ENCODE results near the gene NFAM1. TPM values are rescaled to one million over a fixed set of nuclear protein-coding genes. Genes with fewer than 3 reads are reported as not detected.

The NFAM1 gene
- total and polyA plus RNA-seq, 2 experiments from 2014 or later: not detected

GRCh38 chr22:42347281-42347824 lies 84.8 kb downstream of the NFAM1 start:
- Histone ChIP-seq H3K4me3 (no peak overlapping the region), H3K9ac (no peak overlapping the region), H3K36me3 (ENCODE audit: low read depth) (no peaks in the 10 kb centered on the region), H3K79me2 (ENCODE audit: insufficient read depth) (no peaks in the 10 kb centered on the region), H3K9me2 (ENCODE audit: insufficient read depth) (no peaks in the 10 kb centered on the region), H4K20me1 (ENCODE audit: insufficient read depth) (no peaks in the 10 kb centered on the region), H3K27me3 (replicated peaks; ENCODE audit: insufficient read depth) (no peaks in the 10 kb centered on the region), H3K4me1 (ENCODE audit: insufficient read depth) (no peaks in the 10 kb centered on the region), H3K4me2 (ENCODE audit: unreplicated experiment) (no peak overlapping the region), H3K27ac (no peak overlapping the region), H3F3A (ENCODE audit: insufficient read depth) (no peaks in the 10 kb centered on the region), H3K9me3 (ENCODE audit: low read depth) (no peaks in the 10 kb centered on the region), H2AFZ (no peak overlapping the region)
- in situ Hi-C loops (cut with MboI): no loop called here
- DNase-seq: no peak
- 77 to 79% methylated on average over 21 to 27 of the region's 27 CpGs for WGBS, 2 experiments (ENCODE audit: low coverage in 1 of 2, low lambda C conversion rate in 2 of 2, missing lambda C conversion rate in 2 of 2)
- no peak for TF ChIP-seq EZH2 (IDR thresholded peaks at IDR 0.05; ENCODE audit: insufficient read depth, poor library complexity, severe bottlenecking)
- no peak for TF ChIP-seq EZH2phosphoT487 (IDR thresholded peaks at IDR 0.05; ENCODE audit: insufficient read depth, low read depth)

- H4K20me1 ChIP-seq (ENCODE audit: insufficient read depth): no peaks in the 10 kb centered on the region
- H3K4me3 ChIP-seq: no peak overlapping the region
- TF ChIP-seq EZH2phosphoT487 (IDR thresholded peaks at IDR 0.05; ENCODE audit: insufficient read depth, low read depth): no peak
- TF ChIP-seq EZH2 (IDR thresholded peaks at IDR 0.05; ENCODE audit: insufficient read depth, poor library complexity, severe bottlenecking): no peak
- no peak for DNase-seq
- H3K79me2 ChIP-seq (ENCODE audit: insufficient read depth): no peaks in the 10 kb centered on the region
- no peaks in the 10 kb centered on the region for H3K9me3 ChIP-seq (ENCODE audit: low read depth)
- 68 to 77% methylated on average over 8 of the region's 8 CpGs for WGBS, 2 experiments (ENCODE audit: low coverage in 1 of 2, low lambda C conversion rate in 2 of 2, missing lambda C conversion rate in 2 of 2)
- H3K9me2 ChIP-seq (ENCODE audit: insufficient read depth): no peaks in the 10 kb centered on the region
- no peaks in the 10 kb centered on the region for H3K4me1 ChIP-seq (ENCODE audit: insufficient read depth)
- H2AFZ ChIP-seq: no peak overlapping the region
- no peak overlapping the region for H3K4me2 ChIP-seq (ENCODE audit: unreplicated experiment)
- no peak overlapping the region for H3K27ac ChIP-seq
- no peak overlapping the region for H3K9ac ChIP-seq
- no peaks in the 10 kb centered on the region for H3K27me3 ChIP-seq (replicated peaks; ENCODE audit: insufficient read depth)
- H3F3A ChIP-seq (ENCODE audit: insufficient read depth): no peaks in the 10 kb centered on the region
- no peaks in the 10 kb centered on the region for H3K36me3 ChIP-seq (ENCODE audit: low read depth)
- in situ Hi-C loops (cut with MboI): no loop called here
Measured at GRCh38 chr22:42346722-42347121, 85.5 kb downstream of the NFAM1 start.

GRCh38 chr22:42345458-42345857 lies 86.7 kb downstream of the NFAM1 start:
- H3K27me3 ChIP-seq (replicated peaks; ENCODE audit: insufficient read depth): no peaks in the 10 kb centered on the region
- H3K27ac ChIP-seq: no peak overlapping the region
- H4K20me1 ChIP-seq (ENCODE audit: insufficient read depth): no peaks in the 10 kb centered on the region
- no peak overlapping the region for H2AFZ ChIP-seq
- no peak overlapping the region for H3K4me3 ChIP-seq
- H3K79me2 ChIP-seq (ENCODE audit: insufficient read depth): no peaks in the 10 kb centered on the region
- no peaks in the 10 kb centered on the region for H3K4me1 ChIP-seq (ENCODE audit: insufficient read depth)
- H3K36me3 ChIP-seq (ENCODE audit: low read depth): no peaks in the 10 kb centered on the region
- TF ChIP-seq EZH2phosphoT487 (IDR thresholded peaks at IDR 0.05; ENCODE audit: insufficient read depth, low read depth): no peak
- no peak for TF ChIP-seq EZH2 (IDR thresholded peaks at IDR 0.05; ENCODE audit: insufficient read depth, poor library complexity, severe bottlenecking)
- no peak overlapping the region for H3K4me2 ChIP-seq (ENCODE audit: unreplicated experiment)
- no peaks in the 10 kb centered on the region for H3K9me2 ChIP-seq (ENCODE audit: insufficient read depth)
- no peaks in the 10 kb centered on the region for H3F3A ChIP-seq (ENCODE audit: insufficient read depth)
- DNase-seq: no peak
- H3K9ac ChIP-seq: no peak overlapping the region
- 95 to 96% methylated on average over 4 of the region's 4 CpGs for WGBS, 2 experiments (ENCODE audit: low coverage in 1 of 2, low lambda C conversion rate in 2 of 2, missing lambda C conversion rate in 2 of 2)
- no peaks in the 10 kb centered on the region for H3K9me3 ChIP-seq (ENCODE audit: low read depth)
- in situ Hi-C loops (cut with MboI): no loop called here

- Histone ChIP-seq H2AFZ (peak overlapping the region; percentile 68), H3K4me1 (ENCODE audit: insufficient read depth) (no peaks in the 10 kb centered on the region), H3K27me3 (replicated peaks; ENCODE audit: insufficient read depth) (no peaks in the 10 kb centered on the region), H3K9me3 (ENCODE audit: low read depth) (no peaks in the 10 kb centered on the region), H3K79me2 (ENCODE audit: insufficient read depth) (no peaks in the 10 kb centered on the region), H3K4me3 (peak overlapping the region; percentile 23), H3F3A (ENCODE audit: insufficient read depth) (no peaks in the 10 kb centered on the region), H4K20me1 (ENCODE audit: insufficient read depth) (no peaks in the 10 kb centered on the region), H3K9me2 (ENCODE audit: insufficient read depth) (no peaks in the 10 kb centered on the region), H3K36me3 (ENCODE audit: low read depth) (no peaks in the 10 kb centered on the region), H3K27ac (no peak overlapping the region), H3K4me2 (ENCODE audit: unreplicated experiment) (peak overlapping the region; percentile 59), H3K9ac (peak overlapping the region; percentile 51)
- WGBS, 2 experiments (ENCODE audit: low coverage in 1 of 2, low lambda C conversion rate in 2 of 2, missing lambda C conversion rate in 2 of 2): 10 to 14% methylated on average over 29 to 31 of the region's 31 CpGs
- in situ Hi-C loops (cut with MboI): no loop called here
- peak; percentile 62 for DNase-seq
- TF ChIP-seq EZH2 (IDR thresholded peaks at IDR 0.05; ENCODE audit: insufficient read depth, poor library complexity, severe bottlenecking) (no peak), EZH2phosphoT487 (IDR thresholded peaks at IDR 0.05; ENCODE audit: insufficient read depth, low read depth) (no peak)
Measured at GRCh38 chr22:42344361-42344905, 87.8 kb downstream of the NFAM1 start.
